ENCODE results near the gene MINDY4.

The MINDY4 gene

DNA sequence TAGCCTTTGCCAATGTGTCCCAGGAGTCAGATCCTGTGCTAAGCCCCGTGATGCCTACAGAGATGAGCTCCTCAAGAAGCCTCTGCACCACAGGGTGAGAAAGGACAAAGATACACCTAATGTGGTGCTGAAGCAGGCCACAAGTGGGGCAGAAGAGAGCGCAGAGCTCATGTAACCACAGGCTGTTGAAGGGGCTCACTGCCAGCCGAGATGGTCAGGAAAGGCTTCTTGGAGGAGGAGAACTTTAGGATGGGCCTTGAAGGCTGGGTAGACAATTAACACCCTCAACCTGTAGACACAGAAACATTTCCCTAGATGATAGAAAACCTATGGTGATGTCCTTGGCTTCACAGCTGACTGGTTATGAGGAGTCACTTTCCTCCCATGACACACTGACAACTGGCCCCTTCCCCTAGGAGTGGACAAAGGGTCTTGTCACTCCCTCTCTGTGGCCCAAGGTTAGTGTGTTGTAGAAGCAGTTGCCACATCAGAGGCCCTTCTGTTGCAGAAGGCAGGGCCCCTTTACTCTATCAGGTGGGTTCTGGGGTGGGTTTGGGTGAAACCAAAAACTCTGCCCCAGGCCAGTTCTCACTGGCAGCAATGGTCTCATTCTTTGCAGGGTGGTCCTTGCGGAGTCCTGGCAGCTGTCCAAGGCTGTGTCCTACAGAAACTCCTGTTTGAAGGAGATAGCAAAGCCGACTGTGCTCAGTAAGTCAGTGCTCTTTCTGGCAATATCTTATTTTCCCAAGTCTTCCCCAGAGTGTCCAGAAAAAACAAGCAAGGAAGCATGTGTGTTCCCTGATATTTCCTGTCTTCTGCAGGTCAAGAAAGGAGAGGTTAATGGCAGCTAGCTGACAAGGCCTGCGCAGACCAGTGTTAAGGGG, 69.2 kb downstream of the MINDY4 start:
- no peak for DNase-seq

DNA sequence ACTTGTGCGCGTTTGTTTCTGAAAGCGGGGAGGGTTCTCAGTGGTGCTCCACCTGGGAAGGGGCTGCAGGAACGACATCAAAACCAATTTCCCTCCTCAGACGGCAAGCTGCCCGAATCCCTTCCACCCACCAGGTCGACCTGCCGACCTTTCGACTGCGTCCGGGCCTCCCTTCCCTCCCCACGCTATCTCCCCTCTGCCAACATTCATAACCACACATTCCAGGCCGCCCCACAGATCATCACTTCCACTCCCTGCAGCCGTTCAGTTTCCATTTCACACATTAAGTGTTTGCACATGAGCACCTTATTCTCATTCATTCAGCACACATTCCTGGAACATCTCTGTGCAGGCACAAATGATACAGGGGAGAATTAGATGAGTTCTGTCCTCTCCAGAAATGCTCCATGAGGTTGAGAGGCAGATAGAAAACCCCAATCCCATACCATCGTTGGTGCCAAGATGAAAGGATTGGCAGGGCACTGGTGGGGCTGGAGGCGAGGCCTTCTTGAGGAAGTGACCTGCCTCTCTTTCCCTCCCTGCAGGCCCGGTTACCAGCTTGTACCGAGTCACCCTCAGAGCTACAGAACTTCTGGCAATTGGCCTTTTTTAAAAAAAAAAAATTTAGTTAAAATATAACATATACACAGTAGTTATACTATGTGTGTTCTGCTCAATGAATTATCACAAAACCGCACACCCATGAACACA, 70.0 kb downstream of the MINDY4 start:
- DNase-seq, result no peak

DNA sequence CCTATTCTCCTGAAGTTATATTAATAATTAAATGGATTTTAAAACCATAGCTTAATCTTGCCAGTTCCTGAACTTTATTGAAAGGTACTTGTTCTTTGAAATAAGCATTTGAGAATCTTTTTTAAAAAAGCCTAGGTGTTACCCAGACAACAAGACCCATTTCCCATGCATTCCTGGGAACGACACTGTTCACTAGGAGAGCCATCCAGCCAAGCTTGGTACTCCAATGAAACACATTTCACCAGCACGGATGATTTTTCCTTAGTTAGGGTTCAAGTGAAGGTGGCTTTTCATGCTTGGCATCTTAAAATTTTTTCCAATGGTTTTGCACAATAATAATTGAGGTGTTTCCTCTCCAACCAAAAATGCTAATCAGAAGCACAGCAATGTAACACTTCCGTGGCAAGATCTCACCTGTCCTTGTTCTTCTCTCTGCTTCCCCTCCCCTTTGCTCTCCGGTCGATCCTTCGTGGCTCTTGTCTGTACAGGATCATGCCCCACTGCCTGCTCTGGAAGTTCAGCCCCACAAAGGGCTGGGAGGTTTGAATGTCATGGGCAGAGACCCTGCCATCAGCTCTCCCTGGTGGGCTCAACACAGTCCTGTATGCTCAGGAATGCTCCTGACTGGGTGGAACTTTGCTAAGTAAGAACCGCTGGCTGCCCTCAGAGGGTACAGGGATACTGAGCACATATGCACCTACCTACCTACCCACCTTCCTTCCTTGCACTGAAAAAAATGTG, 70.8 kb downstream of the MINDY4 start:
- no peak for DNase-seq

DNA sequence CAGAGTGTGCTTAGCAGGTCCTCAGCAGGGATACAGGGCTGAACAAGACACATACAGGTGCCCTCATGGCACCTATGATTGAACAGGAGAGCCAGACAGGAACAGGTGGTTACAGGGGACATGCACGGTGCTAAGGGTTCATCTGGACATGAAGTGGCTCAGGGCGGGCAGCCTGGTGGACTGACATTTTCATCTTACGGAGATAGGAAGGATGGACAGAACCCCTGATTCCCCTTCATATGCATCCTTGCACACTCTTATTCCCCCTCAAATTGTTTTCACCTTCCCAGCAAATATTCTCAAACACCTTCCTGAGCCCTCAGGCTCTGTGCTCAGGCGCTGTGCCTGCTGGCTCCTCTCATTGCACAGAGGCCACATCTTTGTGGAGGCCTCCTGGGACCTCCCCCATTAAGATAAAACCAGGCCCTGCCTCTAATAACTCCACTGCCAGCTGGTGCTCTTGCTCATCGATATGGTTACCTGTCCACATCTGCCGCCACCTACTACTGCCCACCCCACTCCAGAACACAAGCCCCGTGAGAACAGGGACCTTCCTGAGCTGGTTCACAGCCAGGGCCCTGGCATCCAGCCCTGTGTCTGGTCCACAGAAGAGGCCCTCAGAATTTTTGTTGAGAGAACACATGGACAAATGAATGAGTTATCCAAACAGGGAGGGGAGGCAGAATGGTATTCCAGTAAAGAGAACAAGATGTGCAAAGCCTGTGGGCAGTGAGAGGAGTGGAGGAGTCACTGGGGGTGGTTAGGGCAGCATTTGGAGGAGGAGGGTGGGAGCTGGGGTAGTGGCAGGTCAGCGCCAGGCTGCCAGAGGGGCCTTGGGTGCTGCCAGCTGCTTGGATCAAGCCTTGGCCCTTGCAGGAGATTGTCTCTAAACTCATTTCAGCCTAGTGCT, 71.6 kb downstream of the MINDY4 start:
- DNase-seq, result no peak

DNA sequence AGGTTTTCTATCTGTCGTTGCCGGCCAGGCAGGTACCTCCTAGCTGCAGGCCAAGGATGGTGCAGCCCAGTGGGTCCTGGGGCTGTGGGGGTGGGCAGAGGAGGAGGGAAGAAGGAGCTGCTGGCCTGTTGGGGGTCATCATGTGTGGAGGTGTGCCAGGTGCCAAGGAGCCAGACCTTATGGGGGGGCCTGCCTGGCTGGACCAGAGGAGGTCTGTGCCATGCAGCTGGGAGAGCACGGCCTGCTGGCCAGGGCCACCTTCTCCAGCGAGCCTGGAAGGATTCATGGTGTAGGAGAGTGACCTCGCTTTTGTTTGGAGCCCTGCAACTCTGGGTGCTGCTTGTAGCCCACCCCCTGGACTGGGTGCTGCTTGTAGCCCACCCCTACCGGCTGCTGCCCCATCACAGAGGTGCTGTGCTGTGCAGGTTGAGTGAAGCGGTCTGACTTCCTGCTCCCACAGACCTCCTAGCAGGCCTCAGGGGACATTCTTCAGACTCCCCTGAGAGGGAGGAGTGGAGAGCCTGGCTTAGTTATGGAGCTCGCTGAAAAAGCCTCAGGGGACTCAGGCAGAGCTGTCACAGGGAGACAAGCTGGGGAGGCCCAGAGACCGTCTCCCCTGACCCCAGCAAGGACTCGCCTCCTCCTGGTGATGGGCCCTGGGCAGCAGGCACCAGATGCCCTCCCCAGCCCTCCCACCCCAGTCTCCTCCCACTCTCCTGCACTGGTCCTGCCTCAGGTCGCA, 72.7 kb downstream of the MINDY4 start:
- DNase-seq, result no peak

DNA sequence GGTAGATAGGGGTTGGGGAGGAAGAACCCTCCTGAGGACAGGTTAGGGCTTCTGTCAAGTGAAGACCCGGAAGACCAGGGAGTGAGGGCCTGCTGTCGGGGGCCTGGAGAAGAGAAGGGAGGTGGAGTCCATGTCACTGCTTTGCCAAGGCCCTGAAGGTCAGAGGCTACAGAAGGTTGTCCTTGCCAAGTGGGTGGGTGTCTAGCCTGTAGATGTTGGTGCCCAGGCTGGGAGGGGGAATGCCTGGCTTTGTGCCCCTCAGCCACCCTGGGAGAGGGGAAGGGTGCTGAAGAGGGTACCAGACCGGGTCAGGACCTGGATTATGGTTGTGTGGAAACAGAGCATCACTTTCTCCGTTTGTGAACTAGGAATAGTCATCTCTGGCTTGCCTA, 73.3 kb downstream of the MINDY4 start:
- DNase-seq, result no peak

DNA sequence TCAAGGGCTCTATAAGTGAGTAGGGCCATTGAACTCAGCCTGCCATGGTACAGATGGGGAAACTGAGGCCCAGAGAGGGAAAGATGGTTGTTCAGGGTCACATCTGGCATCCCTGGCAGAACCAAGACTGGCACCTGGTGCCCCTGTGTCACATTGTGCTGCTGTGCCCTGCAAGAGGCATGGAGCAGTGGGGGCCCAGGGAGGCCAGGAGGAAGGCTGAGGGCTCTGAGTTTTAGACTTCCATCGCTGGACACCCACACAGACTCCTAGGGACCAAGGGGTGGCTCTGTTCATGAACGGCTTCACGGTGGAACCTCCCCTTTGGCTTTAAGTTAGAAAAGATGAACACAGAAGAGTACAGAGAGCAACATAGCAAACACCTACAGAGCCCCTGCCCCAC, 73.7 kb downstream of the MINDY4 start:
- DNase-seq, result no peak

DNA sequence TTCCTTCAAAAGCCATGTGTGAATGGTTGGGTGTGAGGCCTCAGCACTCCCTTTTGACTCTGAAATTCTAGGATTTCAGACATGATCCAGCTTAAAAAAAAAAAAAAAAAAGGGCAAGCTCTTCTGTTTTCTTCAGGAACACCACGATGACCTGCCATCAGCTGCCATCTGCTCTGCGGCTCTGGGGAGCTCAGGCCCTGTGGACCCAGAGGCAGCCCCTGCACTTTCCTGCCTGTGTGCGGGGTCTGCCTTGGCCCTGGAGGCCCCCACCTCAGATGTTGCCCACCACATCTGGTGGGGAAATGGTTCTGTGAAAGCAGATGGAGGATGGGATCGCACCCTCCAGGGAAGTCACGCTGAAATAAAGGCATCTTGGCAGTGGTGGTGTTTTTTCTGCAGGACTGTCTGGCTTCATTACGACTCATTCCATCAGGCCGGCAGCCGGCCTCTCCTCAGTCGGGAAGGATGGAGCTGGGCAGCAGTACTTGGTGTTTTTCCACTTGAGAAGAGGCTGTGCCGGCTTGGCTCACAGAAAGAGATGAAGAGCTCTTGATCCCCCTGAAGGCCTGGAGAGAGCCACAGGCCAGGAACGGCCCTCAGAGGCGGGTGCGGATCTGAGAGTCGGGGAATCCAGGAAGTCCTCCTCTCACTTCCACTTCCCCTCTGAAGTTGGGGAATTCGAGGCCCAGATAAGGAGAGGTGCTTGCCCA, 74.4 kb downstream of the MINDY4 start:
- no peak for DNase-seq

DNA sequence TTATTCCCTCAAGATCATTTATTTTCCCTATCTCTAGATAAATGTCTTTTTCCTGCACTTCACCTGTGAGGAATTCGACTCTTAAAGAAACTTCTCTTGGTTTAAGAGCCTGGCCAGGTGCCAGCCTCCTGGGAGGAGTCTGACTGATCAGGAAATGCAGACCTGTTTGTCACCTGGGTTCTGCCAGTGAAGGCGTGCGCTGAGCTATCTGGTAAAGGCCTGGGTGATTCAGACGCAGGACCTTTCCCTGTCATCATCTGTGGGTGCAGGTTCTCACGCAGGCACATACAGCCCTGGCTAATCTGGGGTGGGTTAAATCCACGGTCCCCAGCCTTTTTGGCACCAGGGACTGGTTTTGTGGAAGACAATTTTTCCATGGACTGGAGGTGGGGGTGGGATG, 75.2 kb downstream of the MINDY4 start:
- DNase-seq, result no peak

DNA sequence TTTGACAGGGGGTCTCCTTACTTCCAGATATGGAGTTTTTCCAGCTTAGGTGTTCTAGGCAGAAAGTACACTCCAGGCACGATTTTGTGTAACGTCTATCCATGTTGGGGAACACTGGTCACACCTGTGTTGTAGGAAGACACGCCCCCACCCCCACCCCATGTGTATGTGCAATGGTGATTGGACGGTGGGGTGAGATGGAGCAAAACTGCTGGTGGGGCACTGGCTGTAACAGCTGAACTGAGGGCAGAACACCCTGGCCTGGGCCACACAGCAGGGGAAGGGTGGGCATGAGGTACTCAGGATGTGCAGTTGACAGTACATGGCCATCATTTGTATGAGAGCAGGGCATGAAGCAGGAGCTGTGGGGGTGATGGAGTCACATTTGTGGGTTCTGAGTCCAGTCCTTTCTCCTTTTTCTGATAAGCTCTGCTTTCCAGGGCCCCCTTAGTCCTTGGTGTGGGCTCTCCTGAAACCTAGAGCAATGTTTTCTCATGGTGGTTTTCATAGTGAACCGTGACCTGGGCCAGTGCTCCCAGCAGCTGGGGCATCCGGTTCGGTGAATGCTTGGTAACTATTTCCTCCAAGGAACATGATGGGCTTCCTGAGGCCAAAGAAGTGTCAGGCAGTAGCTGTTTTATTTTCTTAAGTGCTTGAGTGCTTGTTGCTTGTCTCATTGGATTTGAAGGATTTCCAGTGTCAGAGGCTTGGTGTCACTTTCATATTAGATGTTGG, 77.1 kb downstream of the MINDY4 start:
- no peak for DNase-seq

DNA sequence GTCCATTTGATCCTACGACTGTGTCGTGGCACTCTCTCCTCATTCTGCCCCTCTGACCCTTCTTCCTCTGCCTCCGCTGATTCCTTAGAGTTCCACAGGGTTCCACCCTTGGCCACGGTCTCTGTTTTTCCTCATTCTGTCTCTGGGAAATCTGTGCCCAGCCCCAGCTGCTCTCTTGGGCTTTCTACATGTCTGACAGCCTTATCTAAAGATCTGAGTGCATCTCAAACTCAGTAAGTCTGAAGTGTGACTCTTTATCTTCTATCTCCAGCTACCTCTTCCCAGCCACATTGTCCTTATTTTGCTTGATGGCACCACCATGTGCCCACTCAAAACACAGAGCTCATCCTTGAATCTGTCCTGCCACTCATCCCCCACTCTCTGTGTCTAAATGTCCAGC, 78.3 kb downstream of the MINDY4 start:
- no peak for DNase-seq

DNA sequence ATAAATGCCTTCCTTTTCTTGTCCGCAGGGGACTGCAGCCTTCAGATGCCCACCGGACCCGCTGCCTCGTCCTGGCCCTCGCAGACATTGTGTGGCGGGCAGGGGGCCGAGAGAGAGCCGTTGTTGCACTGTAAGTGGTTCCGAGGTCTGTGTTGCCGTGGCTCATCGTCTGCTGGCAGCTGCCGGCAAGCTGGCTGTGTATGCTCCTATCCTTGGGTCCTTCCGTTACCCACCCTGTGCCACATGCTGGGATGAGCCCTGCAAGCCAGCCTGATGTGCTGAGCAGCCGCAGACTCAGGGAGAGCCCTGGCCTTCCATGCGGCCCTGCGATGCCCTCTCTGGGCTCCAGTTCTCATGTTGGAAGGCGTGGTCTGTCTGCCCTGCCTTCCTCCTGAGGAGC, 79.2 kb downstream of the MINDY4 start:
- no peak for DNase-seq

DNA sequence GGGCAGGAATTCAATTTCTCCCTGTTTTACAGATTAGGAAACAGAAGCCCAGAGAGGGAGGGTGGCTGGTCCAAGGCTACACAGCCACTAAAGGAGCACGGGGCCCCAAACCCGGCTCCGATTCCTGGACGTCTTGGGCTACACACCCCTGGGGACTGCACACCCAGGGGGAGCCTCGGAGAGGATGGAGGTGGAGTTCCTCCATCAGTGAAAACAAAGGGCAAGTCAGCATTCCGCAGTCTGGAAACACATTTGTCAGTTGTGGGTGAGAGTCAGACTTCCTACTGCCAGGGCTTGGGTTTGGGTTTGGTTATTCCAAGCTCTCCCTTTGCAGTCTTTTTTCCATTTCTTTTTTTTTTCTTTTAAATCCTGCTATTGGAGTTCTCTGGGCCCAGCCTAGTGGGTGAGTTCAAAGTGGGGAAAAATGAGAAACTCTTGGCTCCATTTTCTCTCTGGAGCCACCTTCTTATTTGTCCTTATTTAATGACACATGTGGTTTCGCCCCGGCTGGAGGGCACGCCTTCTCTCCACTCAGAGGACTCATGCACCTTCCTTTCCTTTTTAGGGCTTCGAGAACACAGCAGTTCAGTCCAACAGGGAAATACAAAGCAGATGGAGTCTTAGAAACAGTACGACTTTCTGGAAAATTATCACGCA, 80.6 kb downstream of the MINDY4 start:
- DNase-seq, result no peak

DNA sequence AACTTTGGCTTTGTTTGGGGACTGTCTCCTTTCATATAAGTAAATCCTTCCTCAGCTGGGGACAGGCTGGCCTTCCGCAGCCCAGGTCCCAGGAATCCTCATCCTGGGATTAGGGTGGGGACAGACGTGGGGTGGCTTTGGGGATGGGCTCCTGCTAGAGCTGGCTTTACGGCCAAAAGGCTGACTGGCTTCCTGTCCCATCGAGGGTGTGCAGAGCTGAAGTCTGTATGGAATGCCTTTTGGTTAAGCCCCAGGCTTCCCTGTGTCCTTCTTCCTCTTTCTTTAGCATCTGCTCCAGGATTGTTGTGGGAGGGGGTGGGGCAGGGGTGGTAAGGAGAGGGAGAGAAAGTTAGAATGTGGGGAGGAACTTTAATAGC, 81.1 kb downstream of the MINDY4 start:
- DNase-seq, result no peak

DNA sequence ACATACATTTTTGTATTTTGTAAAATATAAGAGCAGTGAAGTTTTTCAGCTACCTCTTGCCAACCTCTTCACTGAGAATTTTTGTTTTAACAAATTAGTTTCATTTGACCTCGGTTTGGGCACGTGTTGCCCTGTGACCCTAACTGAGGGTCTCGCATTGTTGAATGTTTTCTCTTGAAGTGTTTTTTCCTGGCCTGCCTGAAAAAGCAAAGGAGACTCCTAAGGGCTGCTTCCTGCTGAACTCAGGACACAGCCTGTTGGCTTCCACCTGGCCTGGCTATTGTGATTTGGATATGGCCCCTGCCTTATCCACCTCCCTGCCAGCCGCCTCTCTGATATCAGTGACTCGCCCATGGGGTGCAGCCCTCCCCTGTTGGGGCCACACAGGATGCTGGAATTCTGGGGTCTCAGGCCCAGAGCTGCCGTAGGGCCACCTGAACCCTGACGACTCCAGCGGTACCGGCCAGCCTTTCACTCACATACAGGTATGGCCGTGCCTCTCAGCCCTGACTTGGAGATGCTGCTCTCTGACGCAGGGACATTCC, 81.6 kb downstream of the MINDY4 start:
- DNase-seq, result no peak

DNA sequence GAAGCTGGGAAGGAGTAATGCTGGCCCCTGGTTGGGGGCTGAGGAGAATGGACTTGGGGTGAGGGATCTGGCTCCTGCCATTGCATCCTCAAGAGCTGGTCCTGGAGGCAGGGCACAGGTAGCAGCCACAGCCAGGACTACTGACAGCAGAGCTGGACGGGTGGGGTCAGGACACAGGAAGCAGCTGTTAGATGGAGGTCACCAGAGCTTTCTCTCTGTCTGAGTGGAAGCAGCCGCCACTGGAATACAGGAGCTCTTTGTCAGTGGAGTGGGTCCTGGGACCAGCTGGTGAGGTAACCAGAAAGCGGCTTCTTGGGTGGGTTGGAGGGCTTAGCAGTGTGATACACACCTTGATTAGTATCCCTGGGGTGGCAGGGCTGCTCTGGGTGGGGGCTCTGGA, 82.4 kb downstream of the MINDY4 start:
- no peak for DNase-seq

DNA sequence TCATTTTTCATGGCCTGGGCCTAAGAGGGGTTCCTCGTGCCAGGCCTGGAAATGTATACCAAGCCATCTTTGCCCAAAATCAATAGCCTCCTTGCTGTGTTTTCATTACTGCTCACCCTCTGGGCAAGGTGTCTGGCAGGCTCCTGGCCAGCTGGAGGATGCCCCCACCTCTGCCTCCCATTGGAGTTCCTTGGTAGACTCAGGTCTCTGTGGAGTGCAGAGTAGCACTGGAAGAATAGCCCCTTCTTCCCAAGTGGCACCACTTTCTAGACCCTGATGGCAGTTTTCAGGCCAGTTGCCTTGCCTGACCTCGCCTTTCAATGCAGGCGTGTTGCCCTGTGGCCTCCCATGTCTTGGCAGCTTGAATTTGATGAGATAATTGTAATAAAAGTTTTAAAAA, 84.7 kb downstream of the MINDY4 start:
- no peak for DNase-seq

DNA sequence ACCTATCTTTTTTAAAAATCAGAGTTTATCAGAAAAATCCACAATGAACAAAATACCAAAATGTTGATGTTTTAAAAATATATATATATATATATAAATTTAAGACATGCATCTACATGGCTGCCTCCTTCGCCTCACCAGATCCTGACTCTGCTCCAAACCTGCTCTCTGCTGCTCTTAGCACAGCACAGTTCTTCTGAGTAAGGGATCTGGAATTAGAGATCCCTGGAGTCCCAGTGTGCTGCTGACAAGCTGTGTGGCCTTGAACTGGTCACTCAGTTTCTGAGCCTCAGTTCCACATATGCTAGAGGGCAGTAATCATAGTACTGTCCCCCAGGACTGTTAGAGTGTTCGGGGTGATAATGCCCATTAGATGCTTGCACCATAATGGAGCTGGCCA, 87.4 kb downstream of the MINDY4 start:
- DNase-seq, result no peak

DNA sequence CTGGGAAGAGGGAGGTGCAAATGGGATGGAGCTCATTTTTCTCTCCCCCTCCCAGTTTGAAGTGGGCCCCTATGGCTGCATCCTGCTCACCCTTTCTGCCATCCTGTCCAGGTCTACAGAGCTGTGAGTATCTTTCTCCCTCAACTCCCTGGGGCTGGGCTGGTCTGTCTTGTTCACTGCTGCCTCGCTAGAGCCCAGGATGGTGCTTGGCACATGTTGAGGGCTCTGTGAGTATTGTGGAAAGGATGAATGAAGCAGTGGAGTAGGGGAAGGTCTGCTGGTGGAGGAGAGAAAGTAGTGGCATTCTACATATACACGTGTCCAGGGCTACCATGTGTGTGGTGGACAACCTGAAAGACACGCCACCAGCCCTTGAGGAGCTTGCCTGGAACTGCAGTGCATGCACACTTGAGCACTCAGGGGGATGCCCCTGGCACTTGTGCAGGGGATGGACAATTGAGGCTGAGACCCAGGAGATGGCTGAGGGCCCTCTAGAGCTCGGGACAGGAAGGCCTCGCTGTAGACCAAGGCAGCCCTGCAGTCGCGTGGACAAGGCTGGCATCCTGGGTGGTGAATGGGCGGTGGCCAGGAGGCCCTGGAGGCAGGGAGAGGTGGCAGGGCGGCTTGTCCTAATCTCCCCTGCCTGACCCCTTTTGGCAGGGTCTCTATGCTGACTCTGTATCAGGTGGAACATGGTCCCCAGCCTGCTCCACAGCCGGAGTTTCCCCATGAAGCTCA, 88.2 kb downstream of the MINDY4 start:
- no peak for DNase-seq
